LNCAP (cell line): ENCODE measurements around the gene EHBP1.

ENCODE experiments used
- TF ChIP-seq, protein P1 (sequence below): fragments of 450-650 bp; IDR thresholded peaks from 2 replicates; pipeline ENCODE4 v1.5.1; 2017; ENCODE audit warnings: mild to moderate bottlenecking

EHBP1 gene

DNA sequence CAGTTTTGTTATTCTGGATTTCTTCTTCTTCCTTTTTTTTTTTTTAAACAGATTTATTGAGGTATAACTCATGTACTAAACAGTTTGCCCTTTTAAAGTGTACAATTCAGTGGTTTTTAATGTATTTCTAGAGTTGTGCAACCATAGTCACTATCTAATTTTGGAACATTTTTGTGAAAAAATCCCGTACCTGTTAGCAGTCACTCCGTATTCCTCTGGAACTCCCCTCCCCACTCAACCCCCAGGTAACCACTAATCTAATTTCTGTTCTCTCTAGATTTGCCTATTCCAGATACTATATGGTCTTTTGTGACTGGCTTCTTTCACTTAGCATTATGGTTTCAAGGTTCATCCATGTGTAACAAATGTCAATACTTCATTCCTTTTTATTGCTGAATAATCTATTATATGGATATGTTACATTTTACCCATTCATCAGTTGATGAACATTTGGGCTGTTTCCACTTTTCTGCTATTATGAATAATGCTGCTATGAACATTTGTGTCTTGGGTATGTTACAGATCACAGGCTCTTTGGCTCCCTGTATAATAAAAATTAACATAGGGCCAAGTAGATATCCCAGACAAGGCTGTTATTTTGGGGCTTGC lies 21.9 kb downstream of the EHBP1 start:
- TF ChIP-seq, protein P1, sequence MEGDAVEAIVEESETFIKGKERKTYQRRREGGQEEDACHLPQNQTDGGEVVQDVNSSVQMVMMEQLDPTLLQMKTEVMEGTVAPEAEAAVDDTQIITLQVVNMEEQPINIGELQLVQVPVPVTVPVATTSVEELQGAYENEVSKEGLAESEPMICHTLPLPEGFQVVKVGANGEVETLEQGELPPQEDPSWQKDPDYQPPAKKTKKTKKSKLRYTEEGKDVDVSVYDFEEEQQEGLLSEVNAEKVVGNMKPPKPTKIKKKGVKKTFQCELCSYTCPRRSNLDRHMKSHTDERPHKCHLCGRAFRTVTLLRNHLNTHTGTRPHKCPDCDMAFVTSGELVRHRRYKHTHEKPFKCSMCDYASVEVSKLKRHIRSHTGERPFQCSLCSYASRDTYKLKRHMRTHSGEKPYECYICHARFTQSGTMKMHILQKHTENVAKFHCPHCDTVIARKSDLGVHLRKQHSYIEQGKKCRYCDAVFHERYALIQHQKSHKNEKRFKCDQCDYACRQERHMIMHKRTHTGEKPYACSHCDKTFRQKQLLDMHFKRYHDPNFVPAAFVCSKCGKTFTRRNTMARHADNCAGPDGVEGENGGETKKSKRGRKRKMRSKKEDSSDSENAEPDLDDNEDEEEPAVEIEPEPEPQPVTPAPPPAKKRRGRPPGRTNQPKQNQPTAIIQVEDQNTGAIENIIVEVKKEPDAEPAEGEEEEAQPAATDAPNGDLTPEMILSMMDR = no peak

DNA sequence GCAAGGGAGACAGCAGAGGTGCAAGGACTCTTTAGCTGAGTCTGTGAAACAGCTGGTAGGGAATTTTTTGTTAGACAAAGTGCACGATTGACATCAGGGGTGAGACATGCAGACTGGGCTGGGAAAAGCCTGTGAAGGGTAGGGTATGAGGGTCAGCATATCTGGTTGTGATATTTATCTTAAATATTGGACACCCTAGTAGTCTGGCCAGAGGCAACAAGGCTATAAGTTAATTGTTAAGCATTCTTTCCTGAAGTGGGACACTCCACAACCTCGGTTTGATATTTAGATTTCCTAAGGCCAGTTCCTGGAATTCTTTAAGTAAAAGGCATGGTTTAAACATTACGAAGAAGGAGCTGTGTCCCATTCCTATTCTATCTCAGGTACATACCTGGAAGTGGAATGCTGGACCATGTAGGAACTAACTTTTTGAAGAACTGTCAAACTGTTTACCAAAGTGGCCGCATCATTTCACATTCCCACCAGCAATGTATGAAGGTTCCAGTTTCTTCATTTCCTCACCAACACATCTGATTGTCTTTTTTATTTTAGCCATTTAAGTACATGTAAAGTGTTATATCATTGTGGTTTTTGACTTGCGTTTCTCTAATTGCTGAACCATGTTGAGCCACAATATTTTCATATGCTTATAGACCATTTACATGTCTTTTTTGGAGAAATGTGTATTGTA lies 22.5 kb downstream of the EHBP1 start:
- TF ChIP-seq, protein P1 = no peak

DNA sequence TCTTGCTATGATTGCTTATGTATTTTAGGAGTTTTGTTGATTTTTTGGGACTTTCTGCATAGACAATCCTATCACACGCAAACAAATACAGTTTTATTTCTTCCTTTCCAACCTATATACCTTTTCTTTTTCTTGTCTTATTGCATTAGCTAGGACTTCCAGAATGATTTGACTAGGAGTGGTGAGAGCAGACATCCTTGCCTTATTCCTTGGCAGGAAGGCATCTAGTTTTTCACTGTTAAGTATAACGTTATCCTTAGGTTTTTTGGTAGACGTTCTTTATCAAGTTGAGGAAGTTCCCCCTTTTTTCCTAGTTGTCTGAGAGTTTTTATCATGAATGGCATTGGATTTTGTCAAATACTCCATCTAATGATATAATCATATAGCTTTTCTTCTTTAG lies 25.8 kb downstream of the EHBP1 start:
- TF ChIP-seq, protein P1 = no peak

DNA sequence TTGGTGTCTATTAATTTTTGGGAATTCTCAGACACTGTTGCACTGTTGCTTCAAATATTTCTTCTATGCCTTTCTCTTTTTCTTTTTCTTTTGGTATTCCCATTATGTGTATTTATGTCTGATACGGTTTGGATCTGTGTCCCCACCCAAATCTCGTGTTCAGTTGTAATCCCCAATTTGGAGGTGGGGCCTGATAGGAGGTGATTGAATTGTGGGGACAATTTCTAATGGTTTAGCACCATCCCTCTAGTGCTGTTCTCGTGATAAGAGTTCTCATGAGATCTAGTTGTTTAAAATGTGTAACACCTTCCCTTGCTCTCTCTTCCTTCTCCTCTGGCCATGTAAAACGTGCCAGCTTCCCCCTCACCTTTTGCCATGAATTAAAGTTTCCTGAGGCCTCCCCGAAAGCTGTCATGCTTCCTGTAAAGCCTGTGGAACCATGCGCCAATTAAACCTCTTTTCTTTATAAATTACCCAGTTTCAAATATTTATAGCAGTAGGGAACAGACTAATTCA lies 26.8 kb downstream of the EHBP1 start:
- TF ChIP-seq, protein P1 = no peak

DNA sequence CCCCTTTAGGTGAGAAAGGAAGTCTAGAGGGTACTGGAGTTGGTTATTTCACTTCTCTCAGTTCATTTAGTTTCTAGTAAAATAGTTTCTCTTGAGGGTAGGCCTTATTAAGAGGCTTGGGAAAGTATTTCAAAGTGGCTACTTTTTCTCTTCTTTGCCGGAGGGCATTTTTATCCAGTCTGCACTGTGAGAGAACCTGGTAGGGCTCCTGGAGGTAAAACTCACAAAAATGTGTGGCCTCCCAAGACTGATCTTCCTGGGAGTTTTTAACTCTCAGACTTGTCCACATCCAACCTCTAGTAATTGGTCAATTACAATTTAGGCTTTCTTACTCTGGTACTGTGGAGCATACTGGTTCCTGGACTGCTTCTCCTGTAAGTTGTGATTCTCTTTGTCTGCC lies 28.0 kb downstream of the EHBP1 start:
- TF ChIP-seq, protein P1 = no peak

DNA sequence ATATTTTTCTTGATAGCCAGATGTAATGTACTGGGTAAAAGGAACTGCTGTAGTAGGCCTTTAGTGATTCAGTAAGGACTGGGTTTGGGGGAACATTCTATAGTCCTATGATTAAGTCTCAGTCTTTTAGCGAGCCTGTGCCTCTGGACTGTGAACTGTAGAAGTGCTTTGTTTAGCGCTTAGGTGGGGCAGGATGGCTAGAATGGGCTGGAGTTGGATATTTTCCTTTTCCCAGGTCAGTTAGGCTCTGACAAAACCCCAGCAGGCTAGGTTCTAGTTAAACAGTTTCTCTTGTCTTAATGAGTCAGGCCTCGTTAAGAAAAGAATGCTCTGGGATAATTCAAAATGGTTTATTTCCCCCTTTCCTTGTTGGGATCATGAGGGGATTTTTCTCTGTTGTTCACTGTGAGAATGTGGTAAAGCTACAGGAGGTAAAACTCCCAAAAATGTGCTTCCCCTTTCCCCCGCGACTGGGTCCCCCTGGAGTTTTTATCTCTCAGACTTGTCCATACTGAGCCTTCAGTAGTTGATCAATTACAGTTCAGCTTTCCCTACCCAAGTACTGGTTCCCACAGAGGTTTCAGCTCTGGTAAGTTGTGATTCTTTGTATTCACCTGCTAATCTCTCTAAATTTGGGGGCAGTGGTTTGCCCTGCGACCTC lies 31.5 kb downstream of the EHBP1 start:
- TF ChIP-seq, protein P1 = no peak

DNA sequence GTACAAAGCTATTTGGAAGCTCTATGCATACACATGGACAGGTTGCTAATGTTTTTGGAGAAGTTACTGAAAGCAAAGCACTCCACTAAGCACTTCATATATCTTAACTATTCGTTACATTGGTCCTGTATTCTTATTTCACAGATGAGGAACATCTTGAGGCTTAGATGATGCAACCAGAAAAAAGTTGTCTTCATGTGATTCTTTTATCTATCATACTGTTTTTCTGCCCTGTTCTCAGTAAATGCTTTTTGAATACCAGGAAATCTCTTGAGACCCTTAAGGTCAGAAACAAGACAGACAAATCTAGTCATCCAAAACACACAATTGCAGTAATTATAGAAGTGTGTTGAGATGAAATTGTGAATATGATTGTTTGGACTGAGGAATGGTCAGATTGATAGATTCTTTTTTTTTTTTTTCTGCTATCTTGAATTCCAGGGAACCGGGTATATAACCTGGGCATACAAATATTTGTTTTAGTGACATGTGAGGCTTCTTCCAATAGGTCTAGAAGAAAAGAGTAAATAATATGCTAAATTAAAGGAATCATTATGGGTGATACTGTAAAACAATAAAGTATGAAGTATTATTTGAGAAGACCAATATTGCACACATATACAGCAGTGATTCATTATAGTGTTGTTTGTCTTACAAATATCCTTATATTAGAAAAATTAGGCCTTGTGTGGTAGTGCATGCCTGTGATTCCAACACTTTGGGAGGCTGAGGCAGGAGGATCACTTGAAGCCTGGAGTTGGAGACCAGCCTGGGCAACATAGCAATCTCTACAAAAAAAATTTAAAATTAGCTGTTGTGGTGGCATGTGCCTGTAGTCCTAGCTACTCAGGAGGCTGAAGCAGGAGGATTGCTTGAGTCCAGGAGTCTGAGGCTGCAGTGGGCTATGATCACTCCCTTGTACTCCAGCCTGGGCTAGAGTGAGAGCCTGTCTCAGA lies 33.7 kb downstream of the EHBP1 start:
- TF ChIP-seq, protein P1 = no peak
